Measurements from ENCODE around the gene CEBPE.

GRCh38 chr14:23126548-23127278 is 7.7 kb upstream of the CEBPE start:
- TF ChIP-seq CTCF (conservative IDR thresholded peaks at IDR 0.05; ENCODE audit: low read length) (no peak), EZH2phosphoT487 (IDR thresholded peaks at IDR 0.05; ENCODE audit: borderline replicate concordance) (no peak)

Data from Loucy (cell line).